CD4-positive, alpha-beta T cell treated with Interleukin-6 for 4 hours (primary cell): ENCODE results near the gene TGFBR3.
"Not testable (repeated sequence)": the region's sequence is repeated elsewhere in the genome, so short reads cannot be mapped to it uniquely, and the experiment has no call there.

Experiments used
- DNase-seq: peaks from one replicate; pipeline ENCODE4 v3.0.0-alpha.2; 2020; ENCODE audit warnings: mixed read lengths

The TGFBR3 gene

DNA sequence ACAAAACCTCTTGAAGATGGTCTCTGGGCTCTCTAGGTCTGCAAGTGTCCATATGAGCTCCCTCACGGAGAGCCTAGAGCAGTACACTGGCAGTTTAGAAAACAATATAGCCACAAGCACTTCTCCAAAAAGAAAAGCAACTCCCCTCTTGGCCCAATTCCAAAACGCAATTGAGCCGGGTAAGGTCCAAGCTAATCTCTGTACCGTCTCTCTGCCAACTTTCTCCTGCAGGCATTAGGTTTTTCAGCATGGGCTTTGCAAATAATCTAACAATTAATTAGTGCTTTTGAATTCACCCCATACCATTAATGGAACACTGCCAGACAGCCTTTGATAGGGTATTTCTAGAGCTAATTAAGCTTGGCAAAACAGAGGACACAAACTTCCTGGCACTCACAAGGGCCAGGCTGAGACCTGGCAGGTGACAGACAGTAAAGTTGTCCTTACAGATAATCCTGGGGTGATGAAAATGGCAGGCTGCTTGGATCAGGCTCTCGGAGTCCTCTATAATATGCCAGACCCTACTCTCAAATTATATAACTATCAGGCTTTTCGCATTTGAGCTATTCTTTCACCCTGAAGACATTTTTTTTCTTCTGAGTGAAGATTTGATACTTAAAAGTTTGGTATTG is 39.8 kb downstream of the TGFBR3 start:
- no peak for DNase-seq

- DNase-seq = no peak
These were observed 41.0 kb downstream of the TGFBR3 start for GRCh38 chr1:91844862-91845528.

DNA sequence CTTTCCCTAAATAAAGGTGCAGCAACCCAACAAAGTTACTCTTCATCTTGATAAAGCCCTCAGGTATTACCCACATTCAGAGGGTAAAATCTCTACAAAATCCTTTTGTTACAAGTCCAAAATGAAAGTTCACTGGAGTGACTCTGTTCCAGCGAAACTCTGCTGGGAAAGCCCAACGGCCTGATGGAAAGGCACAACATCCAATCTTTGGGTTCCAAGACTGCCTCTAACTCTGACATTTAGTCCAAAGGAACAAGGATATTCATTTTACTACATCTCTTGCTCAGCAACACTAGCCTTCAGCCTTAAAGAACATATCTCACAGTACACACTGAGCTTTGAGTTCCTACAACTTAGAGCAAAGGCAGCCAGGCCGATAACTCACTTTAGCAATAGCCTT is 42.1 kb downstream of the TGFBR3 start:
- DNase-seq = no peak

DNA sequence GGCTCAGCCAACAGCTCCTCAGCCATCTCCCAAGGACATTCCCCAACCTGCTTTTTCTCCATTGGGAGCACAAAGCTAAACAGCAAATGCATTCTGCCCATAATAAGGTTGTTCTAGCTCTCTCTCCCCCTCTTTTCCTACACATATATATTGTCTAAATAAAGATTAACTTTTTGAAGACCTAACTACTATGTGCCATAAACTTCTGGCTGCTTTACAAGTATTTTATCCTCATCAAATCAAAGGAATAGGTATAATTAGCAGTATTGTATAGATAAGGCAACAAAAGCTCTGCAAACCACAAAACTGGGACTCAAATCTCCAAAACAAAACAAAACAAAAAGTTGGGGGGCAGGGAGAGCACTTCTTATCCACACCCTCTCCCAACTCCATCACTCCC is 43.4 kb downstream of the TGFBR3 start:
- DNase-seq = no peak

- DNase-seq = no peak
These were observed 43.9 kb downstream of the TGFBR3 start for GRCh38 chr1:91842056-91842455.

GRCh38 chr1:91840276-91840675 is 45.7 kb downstream of the TGFBR3 start:
- not testable (repeated sequence) for DNase-seq

DNA sequence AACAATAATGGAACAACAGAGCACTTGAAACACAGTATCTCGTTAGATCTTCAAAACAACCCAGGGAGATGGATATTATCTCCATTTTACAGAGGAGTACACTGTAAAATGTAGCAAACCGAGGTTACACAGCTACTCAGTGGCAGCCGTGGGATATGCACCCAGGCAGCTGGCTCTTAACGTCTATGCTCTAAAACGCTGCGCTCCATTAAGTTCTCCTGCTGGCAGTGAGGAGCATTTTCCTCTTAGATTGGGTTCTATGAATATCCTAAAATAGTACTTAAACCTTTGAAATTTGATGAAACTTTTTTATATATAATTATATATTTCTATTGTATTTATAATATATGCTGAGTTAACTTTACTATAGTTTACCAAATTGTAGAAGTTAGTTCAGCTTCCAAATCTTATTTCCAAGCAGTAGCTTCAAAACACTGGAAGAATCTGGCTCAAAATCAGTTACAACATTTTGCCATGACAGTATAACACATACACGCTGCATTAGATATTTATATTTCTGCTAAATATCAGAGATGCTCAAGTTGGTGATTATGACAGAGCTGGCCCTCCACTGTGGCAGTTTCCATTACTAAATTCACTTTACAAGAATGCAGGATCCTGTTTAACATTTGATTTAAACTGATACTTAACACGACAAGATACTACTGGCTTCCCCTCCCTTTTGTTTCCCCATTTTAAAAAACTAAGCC is 49.5 kb downstream of the TGFBR3 start:
- DNase-seq = no peak

DNA sequence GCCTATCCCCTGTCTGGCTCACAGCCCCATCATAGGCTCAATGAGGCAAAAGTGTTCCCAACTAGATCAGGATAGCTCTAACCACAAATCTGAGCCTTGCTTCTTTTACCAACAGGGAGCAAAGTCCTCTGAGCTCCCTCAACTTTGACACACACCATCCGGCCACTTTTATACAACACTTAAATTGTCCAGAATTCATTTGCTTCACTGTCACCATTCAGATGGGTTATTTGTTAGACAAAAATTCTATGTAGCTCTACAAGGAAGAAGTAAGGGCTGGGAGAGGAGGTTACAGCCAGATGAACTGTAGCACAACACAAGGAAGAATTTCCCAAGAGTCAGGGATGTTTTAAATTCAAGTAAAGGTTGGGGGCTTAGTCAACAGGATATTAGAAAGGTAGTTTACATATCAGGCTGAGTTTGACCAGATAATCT is 50.8 kb downstream of the TGFBR3 start:
- DNase-seq = no peak

- not testable (repeated sequence) for DNase-seq
These were observed 51.4 kb downstream of the TGFBR3 start for GRCh38 chr1:91834549-91834948.

DNA sequence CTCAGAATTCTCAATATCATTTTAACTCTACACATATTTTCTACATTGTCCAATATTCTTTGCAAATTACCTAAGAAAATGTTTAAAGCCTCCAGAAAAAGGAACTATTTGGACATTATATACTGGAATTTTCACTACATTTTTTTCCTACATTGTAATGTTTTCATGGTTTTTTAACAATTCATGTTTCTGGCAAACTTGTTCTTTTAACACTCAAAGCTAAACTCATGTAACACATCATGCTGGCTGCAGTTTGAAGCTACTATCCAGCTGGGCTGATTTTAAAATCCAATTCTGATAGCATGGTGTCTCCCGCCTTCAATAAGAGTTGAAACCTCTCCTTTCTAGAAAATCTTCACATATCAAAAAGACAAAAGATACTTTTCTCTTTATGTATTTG is 52.0 kb downstream of the TGFBR3 start:
- DNase-seq = no peak

DNA sequence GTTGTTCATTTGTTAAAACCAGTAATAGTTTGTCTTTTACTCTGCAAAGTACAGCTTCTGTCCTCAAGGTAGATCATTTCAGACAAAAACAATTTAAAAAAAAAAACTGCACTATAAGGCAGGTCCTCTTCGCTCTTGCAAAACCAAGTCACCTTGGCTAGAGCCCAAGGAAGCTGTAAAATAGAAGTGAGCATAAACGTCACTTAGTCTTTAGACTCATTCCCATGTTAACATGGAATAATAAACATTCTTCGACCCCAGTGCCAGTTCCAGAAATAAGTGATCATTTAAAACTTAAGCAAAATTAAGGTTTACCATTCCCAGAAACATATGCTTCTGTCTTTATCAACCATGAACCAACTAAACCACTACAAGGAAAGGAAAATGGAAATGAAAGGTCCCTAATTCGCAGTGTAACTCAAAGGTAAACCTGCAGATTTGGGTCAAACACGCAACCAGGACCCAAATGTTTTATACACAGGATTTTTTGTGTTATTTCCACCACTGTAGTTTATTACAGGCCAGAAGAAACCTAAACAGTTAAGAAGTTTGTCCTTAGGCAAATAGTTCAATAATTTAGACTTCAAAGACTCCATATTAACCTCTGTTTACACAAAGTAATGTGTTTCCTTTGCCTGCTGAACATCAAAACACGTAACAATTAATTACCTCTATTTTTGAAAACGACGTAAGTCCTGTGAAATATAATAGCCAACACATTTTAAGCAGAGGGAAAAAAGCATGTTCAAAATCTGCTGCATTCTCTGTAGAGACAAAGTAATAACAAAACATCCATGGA is 54.6 kb downstream of the TGFBR3 start:
- DNase-seq = no peak

DNA sequence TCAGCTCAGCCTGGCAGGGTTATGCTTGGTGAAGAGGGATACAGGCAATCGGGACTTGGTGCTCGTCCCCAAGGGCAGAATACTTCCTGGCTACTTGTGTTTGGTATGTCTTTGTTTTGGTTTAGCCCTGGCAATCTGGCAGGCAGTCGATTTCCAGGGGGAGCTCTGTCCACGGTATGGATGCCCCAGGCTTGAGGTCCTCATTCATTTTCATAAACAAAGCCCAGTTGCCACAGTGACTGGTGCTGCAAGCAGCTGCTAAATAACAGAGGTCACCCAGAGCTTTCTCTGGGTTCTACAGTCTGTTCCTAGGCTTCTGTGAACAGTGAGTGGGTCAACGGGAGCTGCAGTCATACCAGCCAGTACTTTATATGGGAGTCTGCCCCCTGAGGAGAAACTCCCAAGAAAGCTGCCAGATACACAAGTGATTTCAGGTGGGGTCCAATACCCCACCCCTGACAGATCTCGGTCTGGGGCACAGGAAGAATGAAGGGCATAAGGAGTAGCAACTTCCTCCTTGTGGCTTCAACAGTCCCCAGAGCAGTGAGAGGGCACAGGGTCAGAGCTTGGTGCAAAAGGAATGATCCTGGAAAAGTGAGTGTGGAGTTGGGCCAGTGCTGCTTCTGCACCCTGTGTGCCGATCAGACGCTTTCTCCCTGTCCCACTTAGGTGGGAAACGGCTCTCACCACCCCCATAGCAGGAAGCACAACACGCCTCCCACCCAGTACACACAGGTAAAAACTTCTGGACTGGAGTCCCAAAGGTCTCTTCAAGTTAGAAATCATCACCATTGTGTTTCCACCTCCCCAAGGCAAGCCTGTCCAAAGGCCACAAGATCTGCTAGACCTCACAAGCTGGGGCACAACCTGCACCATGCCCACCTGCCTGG is 55.5 kb downstream of the TGFBR3 start:
- no peak for DNase-seq

DNA sequence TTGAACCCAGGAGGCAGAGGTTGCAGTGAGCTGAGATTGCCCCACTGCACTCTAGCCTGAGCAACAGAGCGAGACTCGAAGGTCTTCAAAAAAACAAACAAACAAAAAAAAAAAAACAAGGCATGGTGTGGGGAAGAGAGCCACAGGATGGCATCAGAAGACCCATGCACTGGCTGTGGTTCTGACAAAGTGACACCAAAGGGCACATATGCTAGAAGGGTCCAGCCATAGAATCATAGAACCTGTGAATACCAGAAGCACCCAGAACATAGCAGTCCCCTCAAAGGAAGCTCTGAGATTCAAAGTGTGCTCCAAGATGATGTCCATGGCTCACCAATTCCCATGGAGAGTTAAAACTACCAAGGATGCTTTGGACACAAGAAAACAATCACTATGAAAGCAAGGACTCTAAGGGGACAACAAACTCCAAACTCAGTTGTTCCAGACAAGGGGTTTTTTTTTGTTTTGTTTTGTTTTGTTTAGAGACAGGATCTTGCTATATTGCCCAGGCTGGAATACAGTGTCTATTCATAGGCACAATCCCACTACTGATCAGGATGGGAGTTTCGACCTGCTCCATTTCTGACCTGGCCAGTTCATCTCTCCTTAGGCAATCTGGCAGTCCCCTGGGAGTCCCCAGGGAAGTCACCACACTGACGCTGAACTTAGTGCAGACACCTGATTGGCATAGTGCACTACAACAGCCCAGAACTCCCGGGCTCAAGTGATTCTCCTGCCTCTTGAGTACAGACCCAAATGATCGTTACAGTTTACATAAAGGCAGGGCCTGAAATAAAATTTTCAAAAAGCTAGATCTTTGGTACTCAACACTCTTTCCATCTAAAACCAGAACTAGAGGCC is 56.4 kb downstream of the TGFBR3 start:
- no peak for DNase-seq

DNA sequence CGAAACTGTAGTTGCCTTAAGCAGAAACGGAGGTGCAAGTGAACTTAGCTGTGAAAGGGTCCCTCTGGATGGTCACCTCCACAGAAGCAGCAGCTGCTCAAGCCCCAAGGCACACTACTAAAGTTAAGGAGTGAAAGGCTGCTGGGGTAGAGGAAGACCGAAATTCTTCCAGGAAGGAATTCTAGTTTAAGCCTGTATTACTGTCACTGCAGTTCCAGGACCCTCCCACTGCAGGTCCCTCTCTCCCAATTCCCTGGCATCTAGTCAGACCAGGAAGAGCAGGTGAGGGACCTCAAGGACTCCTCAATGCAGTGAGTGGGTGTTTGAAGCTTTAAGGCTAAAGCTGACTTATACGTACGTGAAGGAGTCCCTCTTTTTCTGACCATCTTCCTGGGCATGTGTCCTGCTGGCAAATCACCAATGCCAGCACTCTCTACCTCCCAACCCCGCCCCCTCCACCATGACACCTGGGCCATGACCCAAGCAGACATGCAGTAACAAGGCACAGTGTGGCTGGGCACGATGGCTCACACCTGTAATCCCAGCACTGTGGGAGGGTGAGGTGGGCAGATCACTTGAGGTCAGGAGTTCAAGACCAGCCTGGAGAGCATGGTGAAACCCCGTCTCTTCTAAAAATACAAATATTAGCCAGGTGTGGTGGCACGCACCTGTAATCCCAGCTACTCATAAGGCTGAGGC is 57.2 kb downstream of the TGFBR3 start:
- no peak for DNase-seq

DNA sequence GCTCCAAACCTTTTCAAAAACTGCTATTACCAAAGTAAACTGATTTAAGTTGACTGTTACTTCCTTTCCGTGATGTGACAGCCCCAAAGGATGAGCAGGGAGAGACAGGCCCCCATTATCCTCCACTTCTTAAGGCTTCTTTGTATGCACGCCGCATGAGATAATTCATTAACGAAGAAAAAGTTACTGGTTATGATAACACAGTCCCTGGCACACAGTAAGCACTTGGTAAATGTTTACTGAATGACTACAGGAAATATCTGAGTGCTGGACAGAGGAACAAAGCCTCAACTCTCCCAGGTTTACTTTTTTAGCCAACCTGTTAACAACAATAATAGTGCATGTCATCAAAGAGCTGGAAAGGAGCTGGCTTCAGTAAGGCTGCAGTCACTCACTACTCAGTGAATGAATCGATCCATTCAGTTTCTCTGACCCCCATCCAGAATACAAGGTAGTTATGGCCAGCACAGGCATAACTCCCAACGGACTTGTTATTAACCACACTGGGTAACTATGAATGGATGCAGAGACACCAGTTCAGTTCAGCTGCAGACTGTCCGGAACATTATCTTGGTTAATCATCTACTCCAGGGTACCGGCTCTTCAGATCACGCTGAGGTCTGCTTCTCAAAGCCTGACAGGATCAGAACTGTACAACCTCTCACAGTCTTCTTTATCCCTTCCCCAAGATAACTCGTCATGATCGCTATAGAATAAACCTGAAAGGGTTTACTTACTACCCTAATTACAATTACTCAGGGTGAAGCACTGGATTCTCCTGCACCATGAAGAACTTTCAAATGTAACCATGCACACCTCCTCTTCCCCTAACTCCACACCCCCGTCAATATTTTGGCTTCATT is 58.3 kb downstream of the TGFBR3 start:
- DNase-seq = no peak

DNA sequence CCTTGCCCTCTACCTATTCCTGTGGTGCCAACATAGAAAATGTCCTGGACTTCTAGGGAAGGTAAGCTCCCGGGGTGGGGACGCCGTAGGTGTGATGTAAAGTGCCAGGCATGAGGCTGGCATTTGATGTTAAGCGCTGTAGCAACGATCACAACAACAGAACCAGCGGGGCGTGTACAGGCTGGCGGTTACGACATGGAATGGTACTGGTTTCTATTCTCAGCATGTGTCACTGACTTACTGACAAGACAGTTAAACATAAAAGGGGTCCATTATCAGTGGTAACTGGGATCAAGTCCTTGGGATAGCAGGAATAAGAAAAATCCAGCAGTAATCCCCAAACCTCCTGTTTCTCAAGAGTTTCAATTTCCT is 58.9 kb downstream of the TGFBR3 start:
- DNase-seq = no peak

- no peak for DNase-seq
These were observed 59.3 kb downstream of the TGFBR3 start for GRCh38 chr1:91826649-91827048.

- no peak for DNase-seq
These were observed 59.7 kb downstream of the TGFBR3 start for GRCh38 chr1:91826248-91826647.

DNA sequence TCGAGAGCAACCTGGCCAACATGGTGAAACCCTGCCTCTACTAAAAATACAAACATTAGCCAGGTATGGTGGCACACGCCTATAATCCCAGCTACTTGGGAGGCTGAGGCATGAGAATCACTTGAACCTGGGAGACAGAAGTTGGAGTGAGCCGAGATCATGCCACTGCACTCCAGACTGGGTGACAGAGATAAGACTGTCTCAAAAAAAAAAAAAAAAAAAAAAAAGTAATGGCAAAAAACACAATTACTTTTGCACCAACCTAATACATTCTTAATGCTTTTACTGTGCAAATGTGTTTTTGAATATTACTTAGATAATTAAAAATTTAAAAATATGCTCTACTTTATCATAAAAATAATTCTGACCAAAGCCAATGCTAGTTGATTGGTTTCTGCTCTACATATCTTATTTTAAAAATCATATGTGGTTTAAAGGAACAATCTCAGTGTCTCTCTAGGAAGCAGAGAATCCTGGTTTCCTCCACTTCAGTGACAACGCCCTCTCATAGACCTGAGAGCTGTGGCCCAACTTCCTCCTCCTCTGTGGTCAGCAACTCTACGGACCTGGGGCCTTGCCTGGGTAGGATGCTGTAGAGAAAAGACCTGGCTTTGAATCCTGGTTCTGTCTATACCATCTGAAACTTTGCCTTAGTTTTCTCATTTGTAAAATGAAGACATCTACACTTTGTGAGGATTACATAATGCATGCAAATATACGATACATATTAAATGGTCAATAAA is 64.7 kb downstream of the TGFBR3 start:
- DNase-seq = no peak
